Femur (tissue), 1 donor: ENCODE data around the gene LRRC3B.
A peak's percentile ranks its signal among the peaks of the same experiment; 100 is the strongest.

Experiments
- DNase-seq: peaks from one replicate; pipeline ENCODE4 v3.0.0-alpha.2; 2017

The LRRC3B gene

GRCh38 chr3:26631390-26631738 lies 8.8 kb downstream of the LRRC3B start:
- DNase-seq: no peak

- no peak for DNase-seq
Observed at GRCh38 chr3:26634601-26635000, 12.0 kb downstream of the LRRC3B start.

- no peak for DNase-seq
Observed at GRCh38 chr3:26636096-26636727, 13.6 kb downstream of the LRRC3B start.

GRCh38 chr3:26637698-26638097 lies 15.1 kb downstream of the LRRC3B start:
- DNase-seq: no peak

GRCh38 chr3:26638113-26638512 lies 15.5 kb downstream of the LRRC3B start:
- DNase-seq: no peak

- no peak for DNase-seq
Observed at GRCh38 chr3:26639339-26639738, 16.8 kb downstream of the LRRC3B start.

GRCh38 chr3:26647078-26647477 lies 24.5 kb downstream of the LRRC3B start:
- no peak for DNase-seq

- DNase-seq: no peak
Observed at GRCh38 chr3:26648461-26648860, 25.9 kb downstream of the LRRC3B start.

GRCh38 chr3:26652164-26652563 lies 29.6 kb downstream of the LRRC3B start:
- peak; percentile 86 for DNase-seq

GRCh38 chr3:26653811-26654425 lies 31.3 kb downstream of the LRRC3B start:
- no peak for DNase-seq

- DNase-seq: no peak
Observed at GRCh38 chr3:26655231-26655630, 32.7 kb downstream of the LRRC3B start.

GRCh38 chr3:26657348-26657976 lies 34.9 kb downstream of the LRRC3B start:
- DNase-seq: no peak

- DNase-seq: peak; percentile 46
Observed at GRCh38 chr3:26668171-26668570, 45.6 kb downstream of the LRRC3B start.

- no peak for DNase-seq
Observed at GRCh38 chr3:26668696-26669095, 46.1 kb downstream of the LRRC3B start.

GRCh38 chr3:26675336-26675735 lies 52.8 kb downstream of the LRRC3B start:
- DNase-seq: no peak

GRCh38 chr3:26681632-26682031 lies 59.1 kb downstream of the LRRC3B start:
- DNase-seq: no peak

GRCh38 chr3:26682406-26682805 lies 59.8 kb downstream of the LRRC3B start:
- DNase-seq: no peak

GRCh38 chr3:26683902-26684301 lies 61.3 kb downstream of the LRRC3B start:
- DNase-seq: no peak

GRCh38 chr3:26687466-26687865 lies 64.9 kb downstream of the LRRC3B start:
- no peak for DNase-seq

GRCh38 chr3:26699553-26699952 lies 77.0 kb downstream of the LRRC3B start:
- no peak for DNase-seq

- no peak for DNase-seq
Observed at GRCh38 chr3:26703519-26703918, 80.9 kb downstream of the LRRC3B start.

- DNase-seq: no peak
Observed at GRCh38 chr3:26704736-26705135, 82.2 kb downstream of the LRRC3B start.

- DNase-seq: no peak
Observed at GRCh38 chr3:26708501-26708900, 85.9 kb downstream of the LRRC3B start.

- no peak for DNase-seq
Observed at GRCh38 chr3:26712211-26713026, 89.8 kb downstream of the LRRC3B start.
